Measurements from ENCODE around the gene TOMM20L.
A peak's percentile ranks its signal among the peaks of the same experiment; 100 is the strongest.

The TOMM20L gene

DNA sequence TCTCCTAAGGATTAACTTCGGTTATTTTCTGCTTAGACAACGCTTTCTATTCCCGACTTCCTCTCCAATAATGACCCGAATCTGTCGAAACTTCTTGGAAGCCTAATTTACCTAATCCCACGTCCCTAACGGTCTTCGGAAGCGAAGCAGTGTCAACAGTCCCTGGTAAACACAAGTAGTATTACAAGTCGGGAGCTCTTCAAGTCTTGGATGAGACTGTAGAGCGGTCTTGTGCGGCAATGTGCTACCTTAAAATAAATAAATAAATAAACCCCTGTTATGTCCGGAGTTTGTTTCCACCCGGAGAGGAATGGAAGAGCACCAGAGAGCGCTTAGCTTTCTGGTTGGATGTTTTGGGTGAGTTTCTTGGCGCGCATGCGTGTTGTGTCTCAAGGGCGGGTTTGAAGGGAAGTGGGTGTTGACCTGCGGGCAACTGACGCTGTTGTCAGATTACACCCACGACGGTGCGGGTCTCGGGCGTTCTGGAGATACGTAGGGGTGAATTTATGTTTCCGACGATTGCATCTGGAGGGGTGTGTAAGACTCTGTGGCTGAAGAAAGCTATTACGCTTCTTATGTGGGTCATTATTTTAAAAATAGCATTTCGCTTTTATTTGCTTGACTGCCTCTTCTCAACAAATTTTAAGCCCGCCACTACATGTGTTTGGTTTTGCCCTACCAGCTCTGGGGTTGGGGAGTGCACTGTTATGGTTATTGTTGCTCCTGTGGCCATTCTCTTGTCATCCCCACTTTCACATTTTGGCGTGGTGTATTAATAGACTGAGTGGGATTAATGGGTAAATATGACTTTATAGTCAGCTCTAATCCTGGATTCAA is 31.8 kb downstream of the TOMM20L start, which contains the start of the genes KIAA0586 and TIMM9:
TSS of gene KIAA0586 (plus strand) at position 439 of the 837 bp plus-strand sequence. CDS start 546 bp downstream, outside the sequence.
TSS of gene TIMM9 (minus strand) at position 251 of the 837 bp plus-strand sequence. CDS start 15,586 bp downstream, outside the sequence.
- DNase-seq (ENCODE audit: low read depth in 2 of 2): peak; percentile 95 to 97

DNA sequence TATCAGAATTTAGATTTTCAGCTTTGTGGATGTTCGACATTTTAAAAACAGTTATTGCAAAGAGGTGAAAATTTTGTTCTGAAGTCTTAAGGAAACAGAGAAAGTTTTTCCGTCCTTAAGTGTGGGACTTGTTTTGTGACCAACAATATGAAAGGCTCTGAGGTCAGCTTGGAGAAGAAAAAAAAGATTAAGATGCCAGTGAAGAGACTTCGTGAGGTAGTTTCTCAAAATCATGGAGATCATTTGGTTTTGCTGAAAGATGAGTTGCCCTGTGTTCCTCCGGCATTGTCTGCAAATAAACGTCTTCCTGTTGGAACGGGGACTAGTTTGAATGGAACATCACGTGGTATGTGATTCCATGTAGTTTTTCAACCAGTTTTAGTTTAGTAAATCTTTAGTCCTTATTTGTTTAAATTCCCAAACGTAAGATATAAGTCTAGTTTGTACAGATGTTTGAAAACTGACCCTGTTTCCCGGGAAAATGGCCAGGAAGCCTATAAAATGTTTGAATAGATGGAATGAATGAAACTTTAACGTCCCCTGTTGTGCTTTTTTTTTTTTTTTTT is 32.5 kb downstream of the TOMM20L start:
- DNase-seq (ENCODE audit: low read depth in 2 of 2): no peak

DNA sequence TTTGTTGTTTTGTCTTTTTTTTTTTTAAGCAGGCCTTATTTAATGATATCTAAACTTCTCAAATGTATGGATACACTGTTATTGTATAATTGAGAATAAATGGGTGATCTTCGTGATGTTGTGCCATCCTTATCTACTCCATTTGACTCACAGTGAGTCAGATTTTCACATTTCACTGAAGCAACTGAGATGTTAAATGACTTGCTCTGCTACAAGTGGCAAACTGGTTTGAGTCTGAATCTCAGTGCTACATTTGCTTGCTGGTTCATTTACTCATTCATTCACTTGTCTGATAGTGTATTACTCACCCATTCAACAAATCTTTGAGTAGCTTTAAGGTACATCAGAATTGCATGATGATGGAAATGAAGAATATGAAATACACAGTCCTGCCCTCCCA is 34.4 kb downstream of the TOMM20L start:
- DNase-seq (ENCODE audit: low read depth in 2 of 2): peak; percentile 4 to 7

DNA sequence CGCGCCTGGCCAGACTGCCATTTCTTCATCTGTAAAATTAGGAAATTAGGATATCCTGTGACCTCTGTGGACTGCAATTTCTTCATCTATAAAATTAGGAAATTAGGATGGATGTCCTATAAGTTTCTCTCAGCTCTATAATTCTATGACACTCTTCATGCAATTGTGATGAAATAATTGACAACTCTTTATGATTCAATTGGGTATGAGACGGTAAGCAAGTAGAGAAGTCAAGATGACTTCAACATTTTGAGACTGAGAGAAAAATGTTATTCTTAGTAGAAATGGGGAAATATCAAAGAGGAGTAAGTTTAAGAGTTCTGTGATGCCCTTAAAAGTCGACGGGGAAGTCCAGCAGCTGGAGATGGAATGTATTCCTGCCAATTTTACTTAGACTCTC is 43.7 kb downstream of the TOMM20L start:
- no peak for DNase-seq (ENCODE audit: low read depth in 2 of 2)

DNA sequence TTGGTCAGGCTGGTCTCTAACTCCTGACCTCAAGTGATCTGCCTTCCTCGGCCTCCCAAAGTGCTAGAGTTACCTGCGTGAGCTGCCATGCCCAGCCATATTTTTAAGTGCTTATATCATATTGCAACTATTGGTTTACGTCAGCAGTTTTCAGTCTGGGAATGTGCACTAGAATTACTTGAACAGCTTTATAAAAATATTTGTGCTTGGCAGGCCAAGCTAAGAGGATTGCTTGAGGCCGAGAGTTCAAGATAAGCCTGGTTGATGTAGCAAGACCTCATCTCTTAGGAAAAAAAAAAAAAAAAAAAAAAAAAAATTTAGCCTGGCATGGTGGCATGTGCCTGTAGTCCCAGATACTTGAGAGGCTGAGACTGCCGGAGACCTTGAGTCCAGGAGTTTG is 48.9 kb downstream of the TOMM20L start:
- DNase-seq (ENCODE audit: low read depth in 2 of 2): no peak

DNA sequence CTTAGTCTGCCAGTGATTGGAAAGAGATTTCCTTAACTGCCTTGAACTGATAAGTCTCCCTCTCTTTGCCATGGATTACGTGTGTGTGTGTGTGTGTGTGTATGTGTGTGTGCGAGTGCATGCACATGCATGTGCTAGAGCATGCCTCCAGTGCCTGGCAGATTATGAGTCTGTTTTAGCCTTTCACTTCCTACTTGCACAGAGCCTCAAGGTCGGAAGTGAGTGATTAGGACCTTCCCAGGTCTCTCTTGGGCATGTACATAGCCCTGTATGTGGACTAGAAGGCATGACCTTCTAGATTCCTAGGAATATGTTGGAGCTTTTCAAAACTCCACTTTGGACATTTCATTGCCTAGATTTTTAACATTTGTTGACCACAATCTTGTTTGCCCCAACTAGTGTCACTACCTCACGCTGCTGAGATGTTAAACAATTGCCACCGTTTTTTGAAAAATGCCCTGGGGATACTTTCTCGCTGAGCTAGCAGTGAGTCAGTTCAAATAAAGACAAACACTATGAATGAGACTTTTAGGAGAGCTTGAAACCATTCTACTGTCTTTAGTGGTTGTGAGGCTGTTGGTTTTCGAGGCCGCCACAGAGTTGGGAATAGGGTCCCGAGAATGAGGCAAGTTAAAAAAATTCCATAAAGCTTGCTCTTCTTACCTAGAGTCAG is 60.0 kb downstream of the TOMM20L start:
- no peak for DNase-seq (ENCODE audit: low read depth in 2 of 2)

All from stimulated activated CD4-positive, alpha-beta T cell treated with anti-CD3 and anti-CD28 coated beads, Interleukin-15, amount 100 ng/mL, for 48 hours (primary cell).